ENCODE measurements around the gene ERCC3. TPM values are rescaled to one million over a fixed set of nuclear protein-coding genes. Genes with fewer than 3 reads are reported as not detected.

The ERCC3 gene
- total RNA-seq, 1 experiment from 2014 or later, result 52.7 TPM

GRCh38 chr2:127256381-127256780 is 37.6 kb downstream of the ERCC3 start (continued):
- TF ChIP-seq ZBTB33 (IDR thresholded peaks at IDR 0.05; ENCODE audit: extremely low read depth, insufficient replicate concordance, low read length) (no peak), SRF (IDR thresholded peaks at IDR 0.05; ENCODE audit: low read depth) (no peak), EZH2 (IDR thresholded peaks at IDR 0.05) (no peak), YY1 (IDR thresholded peaks at IDR 0.05; ENCODE audit: extremely low read depth, insufficient replicate concordance, low read depth, low read length) (no peak), EZH2phosphoT487 (IDR thresholded peaks at IDR 0.05; ENCODE audit: borderline replicate concordance) (no peak), POLR2A (IDR thresholded peaks at IDR 0.05; ENCODE audit: borderline replicate concordance, extremely low read depth, insufficient read depth, insufficient read length) (no peak), SIN3A (IDR thresholded peaks at IDR 0.05; ENCODE audit: low read depth) (no peak), ZFX (IDR thresholded peaks at IDR 0.05) (no peak), ZNF274 (IDR thresholded peaks at IDR 0.05; ENCODE audit: low read depth, low read length) (no peak)

GRCh38 chr2:127255721-127256120 is 38.2 kb downstream of the ERCC3 start:
- Histone ChIP-seq H2AFZ (ENCODE audit: low read depth, low read length, poor library complexity, severe bottlenecking) (no peak overlapping the region), H3K27me3 (ENCODE audit: insufficient read depth, low read length) (no peaks in the 10 kb centered on the region), H3K27ac (ENCODE audit: low read depth, low read length) (no peak overlapping the region), H3K4me3 (replicated peaks in 1 of 2; ENCODE audit: low read depth in 1 of 2, low read length in 2 of 2) (no peak overlapping the region), H3K9me3 (ENCODE audit: control insufficient read depth in 1 of 2, insufficient read depth in 1 of 2, low read depth in 1 of 2, low read length in 2 of 2) (no peaks in the 10 kb centered on the region), H3K9me2 (ENCODE audit: insufficient read depth) (no peaks in the 10 kb centered on the region), H3K79me2 (ENCODE audit: insufficient read depth, low read length) (no peaks in the 10 kb centered on the region), H3K36me3 (ENCODE audit: control insufficient read depth in 1 of 2, insufficient read depth in 2 of 2, low read length in 2 of 2) (peaks cover 10 to 26% of the 10 kb centered on the region in 2 experiments; a peak in 3 of 4 replicates), H3K9ac (ENCODE audit: low read length) (no peak overlapping the region), H4K20me1 (ENCODE audit: insufficient read depth) (no peaks in the 10 kb centered on the region), H3K4me2 (ENCODE audit: low read length) (no peak overlapping the region), H3K4me1 (ENCODE audit: control insufficient read depth in 1 of 2, insufficient read depth in 2 of 2, low read length in 2 of 2) (peaks cover 4 to 10% of the 10 kb centered on the region in 2 experiments; a peak in 3 of 4 replicates)
- DNase-seq (ENCODE audit: low read depth, low spot score) (no peak), ATAC-seq (no peak)
- intact Hi-C loops (cut with micrococcal nuclease), result no loop called here
- ChIA-PET RAD21 (ENCODE audit: low non-redundant PET in 1 of 2, low total read pairs in 2 of 2, uncharacterized antibody in 2 of 2, unreplicated experiment in 2 of 2) (no interaction called here), CTCF (no interaction called here), POLR2A (no interaction called here)
- no TSS peak for BruUV-seq (replicated peaks)
- TF ChIP-seq ELF1 (IDR thresholded peaks at IDR 0.05; ENCODE audit: borderline replicate concordance, low read depth), result no peak
- TF ChIP-seq ZNF274 (IDR thresholded peaks at IDR 0.05; ENCODE audit: low read depth, low read length), result no peak
- TF ChIP-seq RAD21 (IDR thresholded peaks at IDR 0.05; ENCODE audit: low read depth), result no peak
- TF ChIP-seq EZH2phosphoT487 (IDR thresholded peaks at IDR 0.05; ENCODE audit: borderline replicate concordance), result no peak
- TF ChIP-seq FOSL1 (IDR thresholded peaks at IDR 0.05; ENCODE audit: low read depth), result no peak
- TF ChIP-seq JUND (IDR thresholded peaks at IDR 0.05), result no peak
- no peak for TF ChIP-seq MAX (IDR thresholded peaks at IDR 0.05)
- no peak for TF ChIP-seq SP1 (IDR thresholded peaks at IDR 0.05; ENCODE audit: low read depth)
- no peak for TF ChIP-seq SRF (IDR thresholded peaks at IDR 0.05; ENCODE audit: low read depth)
- no peak for TF ChIP-seq CTCF (IDR thresholded peaks at IDR 0.05 in 2 of 3, conservative IDR thresholded peaks at IDR 0.05 in 1 of 3; ENCODE audit: borderline replicate concordance in 1 of 3, insufficient read depth in 1 of 3, low read depth in 2 of 3, low read length in 2 of 3)
- TF ChIP-seq TCF7L2 (IDR thresholded peaks at IDR 0.05; ENCODE audit: borderline replicate concordance, extremely low read depth, insufficient read depth, insufficient read length), result no peak
- TF ChIP-seq YY1 (IDR thresholded peaks at IDR 0.05; ENCODE audit: extremely low read depth, insufficient replicate concordance, low read depth, low read length), result no peak
- no peak for TF ChIP-seq SIN3A (IDR thresholded peaks at IDR 0.05; ENCODE audit: low read depth)
- no peak for TF ChIP-seq EGR1 (IDR thresholded peaks at IDR 0.05; ENCODE audit: low read depth)
- TF ChIP-seq ATF3 (IDR thresholded peaks at IDR 0.05), result no peak
- TF ChIP-seq EZH2 (IDR thresholded peaks at IDR 0.05), result no peak
- no peak for TF ChIP-seq ZBTB33 (IDR thresholded peaks at IDR 0.05; ENCODE audit: extremely low read depth, insufficient replicate concordance, low read length)
- no peak for TF ChIP-seq CBX3 (IDR thresholded peaks at IDR 0.05; ENCODE audit: low read depth)
